HG02981 (cell line): ENCODE results near the gene PTBP3.
"Not testable (repeated sequence)": the region's sequence is repeated elsewhere in the genome, so short reads cannot be mapped to it uniquely, and the experiment has no call there.

Source experiments
- ATAC-seq: cut with Tn5 transposase; IDR thresholded peaks from one replicate; pipeline ENCODE4 v1.9.1; 2021; ENCODE audit warnings: mild to moderate bottlenecking, moderate library complexity; ENCODE audit not compliant: unreplicated experiment

PTBP3 gene

DNA sequence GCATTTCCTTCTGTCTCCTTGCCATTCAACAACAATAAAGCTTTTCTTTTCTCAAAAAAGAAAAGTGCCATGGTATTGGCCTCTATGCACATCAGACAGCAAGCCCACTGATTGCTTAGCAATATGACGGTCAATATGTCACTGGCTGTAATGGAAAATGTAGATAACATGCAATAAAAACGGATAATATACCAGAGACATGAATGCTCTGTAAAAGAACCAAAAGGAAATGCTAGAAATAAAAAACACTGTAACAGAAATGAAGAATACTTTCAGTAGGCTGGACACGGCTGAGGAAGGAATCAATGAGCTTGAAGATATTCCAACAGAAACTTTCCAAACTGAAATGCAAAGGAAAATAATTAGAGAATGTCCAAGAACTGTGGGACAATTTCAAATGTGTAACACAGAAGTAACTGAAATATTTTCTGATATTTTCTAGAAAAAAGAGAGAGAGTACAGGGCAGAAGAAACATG lies 10.0 kb downstream of the PTBP3 start:
- ATAC-seq: no peak

DNA sequence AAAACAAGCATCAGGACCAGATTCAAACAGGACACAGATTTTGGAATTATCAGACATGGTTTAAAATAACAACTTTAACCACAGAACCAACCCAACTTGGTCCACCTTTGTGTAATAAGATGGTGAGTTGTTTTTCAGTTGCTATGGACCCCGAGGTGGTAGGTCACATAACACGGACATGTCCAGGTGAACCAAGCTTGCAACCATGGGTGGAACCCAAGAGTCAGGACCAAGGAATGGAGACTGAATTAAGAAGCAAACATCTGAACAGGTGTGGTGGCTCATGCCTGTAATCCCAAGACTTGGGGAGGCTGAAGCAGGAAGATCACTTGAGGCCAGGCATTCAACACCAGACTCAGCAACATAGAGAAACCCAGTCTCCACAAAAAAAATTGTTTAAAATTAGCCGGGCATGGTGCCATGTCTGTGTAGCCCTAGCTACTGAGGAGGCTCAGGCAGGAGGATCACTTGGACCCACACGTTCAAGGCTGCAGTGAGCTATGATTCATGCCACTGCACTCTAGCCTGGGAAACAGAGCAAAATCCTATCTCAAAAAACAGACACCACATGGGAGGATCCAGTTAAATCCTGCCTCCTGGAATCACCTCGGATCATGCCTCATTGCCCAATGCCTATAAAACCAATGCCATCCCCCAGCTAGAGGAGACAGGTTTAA lies 10.6 kb downstream of the PTBP3 start:
- no peak for ATAC-seq

DNA sequence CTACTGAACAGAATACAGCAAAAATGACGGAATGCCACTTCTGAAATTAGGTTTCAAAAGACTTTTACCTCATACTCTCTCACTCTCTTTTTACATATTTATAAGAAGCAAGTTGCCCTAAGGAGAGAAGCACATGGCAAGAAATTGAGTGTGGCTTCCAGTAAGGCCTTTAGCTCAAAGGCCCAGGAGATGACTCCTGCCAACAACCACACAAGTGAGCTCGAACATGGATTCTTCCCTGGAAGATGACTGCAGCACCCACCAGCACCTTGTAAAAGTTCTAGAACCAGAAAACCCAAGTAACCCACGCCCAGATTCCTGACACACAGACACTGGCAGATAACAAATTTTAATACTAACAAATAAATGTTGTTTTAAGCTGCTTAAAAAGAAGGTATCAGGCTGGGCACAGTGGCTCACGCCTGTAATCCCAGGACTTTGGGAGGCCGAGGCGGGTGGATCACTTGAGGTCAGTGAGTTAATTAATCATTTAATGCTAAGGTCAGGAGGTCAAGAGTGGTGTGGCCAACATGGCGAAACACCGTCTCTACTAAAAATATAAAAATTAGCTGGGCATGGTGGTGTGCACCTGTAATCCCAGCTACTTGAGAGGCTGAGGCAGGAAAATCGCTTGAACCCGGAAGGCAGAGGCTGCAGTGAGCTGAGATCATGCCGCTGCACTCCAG lies 17.0 kb downstream of the PTBP3 start:
- ATAC-seq: no peak

DNA sequence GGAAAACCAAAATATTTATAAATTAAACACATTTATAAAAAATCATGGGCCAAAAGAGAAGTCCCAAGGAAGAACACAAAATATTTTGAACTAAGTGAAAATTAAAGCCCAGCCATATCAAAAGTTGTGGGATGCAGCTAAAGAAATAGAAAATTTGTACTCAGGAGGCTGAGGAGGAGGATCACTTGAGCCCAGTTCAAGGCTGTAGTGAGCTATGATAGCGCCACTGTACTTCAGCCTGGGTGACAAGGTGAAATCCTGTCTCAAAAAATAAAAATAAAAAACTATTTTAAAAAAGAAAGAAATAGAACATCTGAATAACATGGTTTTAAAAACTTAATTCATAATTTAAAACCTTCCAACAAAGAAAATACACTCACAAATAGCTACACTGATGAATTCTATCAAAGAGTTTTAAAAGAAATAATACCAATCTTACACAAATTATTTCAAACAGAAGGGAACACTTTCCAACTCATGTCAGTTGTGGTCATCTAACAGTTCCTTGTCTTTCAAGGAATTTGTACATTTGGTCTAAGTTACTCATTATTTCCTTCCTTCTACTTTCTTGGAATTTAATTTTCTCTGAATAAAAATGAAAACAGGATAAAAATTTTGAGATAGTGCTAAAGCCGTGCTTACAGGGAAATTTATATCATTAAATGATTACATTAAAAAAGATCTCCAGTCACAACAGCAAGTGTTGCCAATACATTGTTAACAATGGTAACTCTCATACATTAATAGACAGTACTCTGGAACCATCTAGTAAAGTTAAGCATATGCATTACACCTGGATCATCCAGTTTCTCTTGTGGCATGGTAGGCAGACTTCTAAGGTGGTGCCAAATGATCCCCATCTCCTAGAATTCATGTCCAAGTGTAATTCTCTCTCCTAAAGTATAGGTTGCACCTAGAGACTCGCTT lies 17.8 kb downstream of the PTBP3 start:
- no peak for ATAC-seq

DNA sequence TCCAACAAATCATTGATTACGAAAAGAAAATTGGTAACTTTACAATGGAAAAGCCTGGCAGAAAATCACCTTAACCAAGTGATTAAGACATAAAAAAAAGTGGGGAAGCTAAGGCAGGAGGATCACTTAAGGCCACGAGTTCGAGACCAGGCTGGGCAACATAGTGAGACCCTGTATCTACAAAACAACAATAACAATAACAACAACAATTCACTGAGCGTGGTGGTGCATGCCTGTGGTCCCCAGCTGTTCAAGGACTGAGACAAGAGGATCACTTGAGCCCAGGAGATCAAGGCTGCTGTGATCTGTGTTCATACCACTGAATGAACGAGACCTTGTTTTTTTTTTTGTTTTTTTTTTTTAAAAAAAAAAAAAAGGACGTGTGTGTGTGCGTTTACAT lies 21.3 kb downstream of the PTBP3 start:
- no peak for ATAC-seq

DNA sequence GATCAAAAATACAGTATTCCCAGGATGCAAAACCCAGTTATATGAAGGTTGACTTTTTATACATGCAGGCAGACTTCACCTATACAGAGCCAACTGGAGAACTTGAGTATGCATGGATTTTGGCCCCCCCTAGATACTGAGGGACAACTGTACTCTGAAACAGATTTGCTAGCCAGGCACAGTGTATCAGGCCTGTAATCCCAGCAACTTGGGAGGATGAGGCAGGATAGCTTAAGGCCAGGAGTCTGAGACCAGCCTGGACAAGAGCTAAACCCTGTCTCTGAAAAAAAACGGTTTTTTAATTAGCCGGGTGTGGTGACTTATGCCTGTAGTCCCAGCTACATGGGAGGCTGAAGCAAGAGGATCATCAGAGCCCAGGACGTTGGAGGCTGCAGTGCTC lies 21.9 kb downstream of the PTBP3 start:
- ATAC-seq: no peak

DNA sequence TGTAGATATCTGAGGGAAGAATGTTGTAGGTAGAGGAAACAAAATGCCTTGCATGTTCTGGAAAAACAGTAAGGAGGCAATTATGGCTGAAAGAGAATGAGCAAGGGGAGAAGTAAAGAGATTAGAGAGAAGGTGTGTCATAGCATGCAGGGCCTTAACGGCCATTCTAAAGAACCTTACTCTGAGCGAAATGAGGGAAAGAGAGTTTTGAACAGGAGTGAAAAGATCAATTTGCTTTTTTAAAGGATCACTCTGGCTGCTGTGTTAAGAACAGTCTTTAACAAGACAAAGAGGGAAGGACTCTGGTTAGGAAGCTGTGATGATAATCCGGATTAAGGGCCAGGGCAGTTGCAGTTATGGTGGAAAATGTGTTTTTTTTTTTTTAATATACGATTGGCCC lies 22.6 kb downstream of the PTBP3 start:
- no peak for ATAC-seq

DNA sequence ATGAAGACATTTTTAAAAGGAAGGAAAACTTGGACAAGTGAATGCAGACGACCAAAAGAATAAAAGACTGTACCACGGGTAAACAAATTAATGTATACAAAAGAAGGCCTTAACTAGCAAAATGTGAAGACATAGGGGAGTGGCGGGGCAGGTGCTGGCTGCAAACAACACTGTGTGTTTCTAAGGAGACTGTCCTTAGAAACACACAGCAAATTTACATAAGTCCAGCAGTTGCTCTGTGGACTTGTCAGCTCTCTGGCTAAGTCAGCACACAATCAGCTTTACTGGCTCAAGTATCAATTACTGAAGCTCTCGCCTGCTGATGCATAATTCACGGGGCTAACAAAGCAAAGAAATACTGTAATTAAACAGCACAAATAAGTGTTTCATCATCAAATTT lies 24.8 kb downstream of the PTBP3 start:
- no peak for ATAC-seq

DNA sequence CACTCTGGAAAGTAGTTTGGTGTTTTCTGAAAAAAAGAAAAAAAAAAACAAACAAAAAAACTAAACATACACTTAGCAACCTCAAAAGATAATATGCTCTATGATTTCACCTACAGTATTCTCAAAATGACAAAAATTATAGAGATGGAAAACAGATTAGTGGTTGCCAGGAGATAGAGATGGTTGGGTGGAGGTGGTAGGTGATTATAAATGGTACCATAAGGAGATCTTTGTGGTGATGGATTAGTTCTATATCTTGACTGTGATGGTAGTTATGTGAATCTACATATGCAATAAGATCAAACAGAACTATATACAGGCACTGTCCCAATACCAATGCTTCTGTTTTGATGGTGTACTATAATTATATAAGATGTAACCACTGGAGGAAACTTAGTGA lies 32.0 kb downstream of the PTBP3 start:
- no peak for ATAC-seq

DNA sequence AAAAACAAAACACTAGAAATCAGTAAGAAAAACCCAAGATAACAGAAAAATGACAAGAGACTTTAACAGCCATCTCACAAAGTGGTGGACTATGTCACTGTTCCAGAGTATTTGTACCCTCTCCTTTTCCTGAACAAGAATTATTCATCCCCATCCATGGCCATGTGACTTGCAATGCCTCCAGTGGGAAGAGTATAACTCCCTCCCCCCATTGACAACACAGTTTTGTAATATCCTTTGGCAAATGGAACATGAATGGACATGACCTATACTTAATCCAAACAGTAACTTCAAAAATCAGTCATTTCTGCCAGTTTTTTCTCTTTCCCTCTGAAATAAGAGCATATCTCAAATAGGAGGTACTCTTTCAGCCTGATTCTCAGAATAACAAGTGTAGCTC lies 33.9 kb downstream of the PTBP3 start:
- ATAC-seq: no peak

DNA sequence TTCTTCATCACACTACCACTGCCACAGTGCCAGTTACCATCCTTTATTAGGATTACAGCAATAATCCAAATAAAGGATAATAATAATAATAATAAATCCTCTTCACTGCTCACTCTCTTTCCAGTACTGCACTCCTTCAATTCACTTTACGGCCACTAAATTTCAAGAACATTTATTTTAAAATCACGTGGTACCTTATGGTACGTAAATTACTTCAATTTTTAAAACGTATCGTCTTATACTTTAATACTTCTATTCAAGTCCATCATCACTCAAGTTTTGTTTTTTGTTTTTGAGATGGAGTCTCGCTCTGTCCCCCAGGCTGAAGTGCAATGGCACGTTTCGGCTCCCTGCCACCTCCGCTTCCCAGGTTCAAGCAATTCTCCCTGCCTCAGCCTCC lies 36.5 kb downstream of the PTBP3 start:
- no peak for ATAC-seq

DNA sequence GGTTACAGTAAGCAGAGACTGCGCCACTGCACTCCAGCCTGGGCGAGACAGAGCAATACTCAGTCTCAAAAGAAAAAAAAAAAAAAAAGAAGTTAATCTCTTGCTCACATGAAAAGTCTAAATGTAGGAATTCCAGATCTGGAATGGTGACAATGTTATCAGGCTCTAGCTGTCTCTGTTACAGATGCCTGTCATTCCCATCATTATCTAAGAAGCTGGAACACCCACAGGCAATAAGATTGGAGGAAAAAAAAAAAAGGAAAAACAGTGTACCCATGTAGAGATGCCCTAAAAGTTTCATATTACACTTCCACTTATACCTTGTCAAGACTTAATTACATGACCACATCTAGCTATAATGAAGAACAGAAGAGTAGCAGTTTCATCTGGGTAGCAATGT lies 38.2 kb downstream of the PTBP3 start:
- ATAC-seq: no peak

DNA sequence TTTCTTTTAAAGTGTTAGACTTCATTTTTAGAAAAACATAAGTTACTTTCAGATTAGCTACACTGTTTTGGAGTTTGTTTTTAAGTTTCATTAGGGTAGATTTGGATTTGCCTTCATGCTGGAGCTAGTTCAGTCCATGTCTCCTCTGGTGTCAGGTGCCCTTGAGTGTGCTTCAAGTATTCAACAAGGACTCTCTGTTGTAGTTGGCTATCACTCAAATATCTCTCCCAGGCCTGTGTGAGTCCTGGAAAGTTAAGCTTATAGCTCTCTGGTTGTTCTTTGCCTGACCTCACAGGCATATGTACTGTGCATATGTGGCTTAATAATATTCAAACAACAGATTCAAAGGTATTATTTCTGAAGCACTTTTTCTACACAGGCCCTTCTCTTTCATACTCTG lies 45.4 kb downstream of the PTBP3 start:
- ATAC-seq: no peak

DNA sequence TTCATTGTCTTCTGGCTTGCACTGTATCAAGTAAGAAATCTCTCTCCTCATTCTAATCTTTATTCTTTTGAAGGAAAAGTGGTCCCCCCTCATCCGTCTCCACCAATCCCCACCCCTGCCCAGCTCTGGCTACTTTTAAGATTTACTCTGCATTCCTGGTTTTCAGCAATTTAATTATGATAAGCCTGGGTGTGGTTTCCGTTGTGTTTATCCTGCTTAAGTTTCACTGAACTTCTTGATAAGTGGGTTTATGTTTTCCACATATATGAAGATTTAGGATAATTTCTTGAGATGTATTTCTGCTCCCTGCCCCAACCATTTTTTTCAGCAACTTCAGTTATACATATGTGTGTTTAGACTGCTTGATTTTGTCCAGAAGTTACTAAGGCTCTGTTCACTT lies 46.5 kb downstream of the PTBP3 start:
- no peak for ATAC-seq

DNA sequence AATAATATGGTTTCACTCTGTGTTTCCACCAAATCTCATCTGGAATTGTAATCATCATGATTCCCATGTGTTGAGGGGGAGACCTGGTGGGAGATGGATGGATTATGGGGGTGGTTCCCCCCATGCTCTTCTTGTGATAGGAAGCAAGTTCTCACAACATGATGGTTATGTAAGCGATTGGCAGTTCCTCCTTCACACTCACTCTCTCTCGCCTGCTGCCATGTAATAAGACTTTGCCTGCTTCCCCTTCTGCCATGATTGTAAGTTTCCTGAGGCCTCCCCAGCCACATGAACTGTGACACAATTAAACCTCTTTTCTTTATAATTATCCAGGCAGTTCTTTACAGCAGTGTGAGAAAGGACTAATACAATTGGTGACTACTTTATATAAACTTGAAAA lies 48.4 kb downstream of the PTBP3 start:
- ATAC-seq: no peak

DNA sequence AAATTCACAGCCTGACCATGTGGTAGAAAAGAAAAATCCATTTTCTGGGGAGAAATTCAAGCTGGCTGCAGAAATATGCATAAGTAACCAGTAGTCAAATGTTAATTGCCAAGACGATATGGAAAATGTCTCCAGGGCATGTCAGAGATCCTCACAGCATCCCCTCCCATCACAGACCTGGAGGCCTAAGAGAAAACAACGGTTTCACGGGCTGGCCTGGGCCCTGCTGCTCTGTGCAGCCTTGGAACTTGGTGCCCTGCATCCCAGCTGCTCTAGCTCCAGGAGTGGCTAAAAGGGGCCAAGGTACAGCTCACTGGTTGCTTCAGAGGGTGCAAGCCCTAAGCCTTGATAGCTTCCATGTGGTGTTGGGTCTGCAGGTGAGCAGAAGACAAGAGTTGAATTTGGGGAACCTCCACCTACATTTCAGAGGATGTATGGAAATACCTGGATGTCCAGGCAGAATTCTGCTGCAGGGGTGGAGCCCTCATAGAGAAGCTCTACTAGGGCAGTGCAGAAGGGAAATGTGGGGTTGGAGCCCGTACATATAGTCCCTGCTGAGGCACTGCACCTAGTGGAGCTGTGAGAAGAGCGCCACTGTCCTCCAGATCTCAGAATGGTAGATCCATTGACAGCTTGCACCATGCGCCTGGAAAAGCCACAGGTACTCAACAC lies 49.7 kb downstream of the PTBP3 start:
- ATAC-seq: no peak

DNA sequence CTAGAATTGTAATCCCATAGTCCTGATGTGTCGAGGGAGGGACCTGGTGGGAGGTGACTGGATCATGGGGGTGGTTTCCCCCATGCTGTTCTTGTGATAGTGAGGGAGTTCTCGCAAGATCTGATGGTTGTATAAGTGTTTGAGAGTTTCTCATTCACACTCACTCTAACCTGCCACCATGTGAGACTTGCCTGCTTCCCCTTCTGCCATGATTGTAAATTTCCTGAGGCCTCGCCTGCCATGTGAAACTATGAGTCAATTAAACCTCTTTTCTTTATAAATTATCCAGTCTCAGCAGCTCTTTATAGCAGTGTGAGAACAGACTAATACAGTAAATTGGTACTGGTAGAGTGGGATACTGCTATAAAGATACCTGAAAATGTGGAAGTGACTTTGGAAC lies 50.6 kb downstream of the PTBP3 start:
- ATAC-seq: not testable (repeated sequence)

DNA sequence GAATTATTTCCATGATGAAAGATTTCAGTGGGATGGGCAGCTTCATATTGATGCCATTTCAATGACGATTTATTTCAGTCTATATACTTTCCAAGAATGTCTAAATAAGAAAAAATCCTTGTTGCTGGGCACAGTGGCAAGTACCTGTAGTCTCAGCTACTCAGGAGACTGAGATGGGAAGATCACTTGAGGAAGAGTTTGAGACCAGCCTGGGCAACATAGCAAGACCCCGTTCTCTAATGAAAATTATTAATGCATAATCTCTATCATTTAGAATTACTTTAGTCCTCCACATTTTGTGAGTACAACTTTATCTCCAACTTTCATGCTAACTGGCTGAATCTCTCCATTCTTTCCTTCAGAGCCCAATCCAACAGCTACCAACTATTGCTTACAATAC lies 52.5 kb downstream of the PTBP3 start:
- no peak for ATAC-seq

DNA sequence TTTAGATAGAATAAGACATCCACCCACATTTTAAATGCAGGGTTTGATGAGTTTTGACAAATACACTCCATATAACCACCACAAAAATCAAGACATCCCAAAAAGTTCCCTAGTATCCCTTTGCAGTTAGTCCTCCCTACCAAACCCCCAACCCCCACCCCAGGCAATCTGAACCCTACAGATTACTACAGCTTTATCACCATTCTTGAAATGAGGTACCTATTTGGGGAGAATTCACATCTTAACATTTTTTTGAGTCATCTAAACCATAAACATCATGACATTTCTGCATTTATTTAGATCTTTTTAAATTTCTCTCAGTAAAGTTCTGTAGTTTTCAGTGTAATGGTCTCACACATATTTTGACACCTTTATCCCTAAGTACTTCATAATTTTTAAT lies 53.9 kb downstream of the PTBP3 start:
- ATAC-seq: no peak

DNA sequence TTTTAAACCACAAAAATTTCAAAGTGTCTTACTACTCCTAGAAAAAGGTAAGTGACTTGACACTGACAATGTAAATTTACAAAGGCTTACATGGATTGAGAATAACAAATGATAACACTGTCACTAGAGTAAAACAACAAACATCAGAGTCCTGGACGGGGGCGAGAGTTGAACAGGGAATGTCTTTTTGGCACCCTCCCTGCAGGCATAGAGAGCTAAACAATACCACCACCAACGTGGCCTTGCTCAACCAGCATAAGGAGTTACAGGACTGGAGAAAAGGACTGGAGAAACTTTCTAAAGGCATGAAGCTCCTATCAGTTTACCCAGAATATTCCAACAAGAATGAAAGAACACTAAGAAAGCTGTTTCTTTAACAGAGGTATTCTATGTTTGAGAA lies 55.3 kb downstream of the PTBP3 start:
- ATAC-seq: no peak

DNA sequence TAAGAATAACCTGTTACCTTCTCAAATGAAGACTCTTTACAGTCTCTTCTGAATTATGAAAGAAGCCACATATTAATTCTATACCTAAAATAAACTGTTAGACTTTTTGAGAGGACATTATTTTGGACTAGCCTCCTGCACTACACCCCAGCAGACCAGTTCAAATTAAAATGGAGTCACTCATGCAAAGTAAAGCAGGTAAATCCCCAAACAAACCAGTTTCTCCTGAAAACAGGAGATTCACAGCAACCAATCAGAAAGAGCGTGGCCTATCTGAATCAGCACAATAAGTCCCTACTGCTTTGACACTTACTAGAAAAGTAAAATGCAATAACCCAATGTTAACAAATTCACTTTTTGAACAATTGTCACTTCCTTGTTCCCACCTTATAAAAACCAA lies 58.8 kb downstream of the PTBP3 start:
- ATAC-seq: no peak
